Left ventricle myocardium inferior (tissue), 1 donor: ENCODE data around the gene BRAP. TPM values are rescaled to one million over a fixed set of nuclear protein-coding genes. Genes with fewer than 3 reads are reported as not detected.
"Not testable (repeated sequence)": the region's sequence is repeated elsewhere in the genome, so short reads cannot be mapped to it uniquely, and the experiment has no call there.

Experiments used
- DNase-seq: peaks from one replicate; pipeline ENCODE4 v3.0.0-alpha.2; 2020
- H3K27ac ChIP-seq: fragments of 200-600 bp; replicated peaks from 2 replicates; pipeline ENCODE4 v1.8.0; 2021
- H3K27me3 ChIP-seq: fragments of 200-600 bp; 2 replicates; pipeline ENCODE4 v1.8.0; 2021; ENCODE audit warnings: low read depth
- H3K36me3 ChIP-seq: fragments of 200-600 bp; 2 replicates; pipeline ENCODE4 v1.8.0; 2021
- H3K4me1 ChIP-seq: fragments of 200-600 bp; 2 replicates; pipeline ENCODE4 v1.8.0; 2021
- H3K4me3 ChIP-seq: fragments of 200-600 bp; 2 replicates; pipeline ENCODE4 v1.8.0; 2021; ENCODE audit warnings: mild to moderate bottlenecking, moderate library complexity
- H3K9me3 ChIP-seq: fragments of 200-600 bp; replicated peaks from 2 replicates; pipeline ENCODE4 v1.8.0; 2021
- CTCF ChIP-seq: fragments of 200-600 bp; IDR thresholded peaks from 2 replicates; pipeline ENCODE4 v1.8.0; 2021; ENCODE audit warnings: antibody characterized with exemption, mild to moderate bottlenecking, borderline replicate concordance
- intact Hi-C: fragments of 100-400 bp; cut with micrococcal nuclease; formaldehyde crosslinking; loops from one replicate; pipeline ENCODE4 v1.11.0; 2022
- total RNA-seq: library from RNA; stranded (reverse); fragmentation: NEBNext Ultra II Directional; extraction: Animal tissue kit (Norgen Biotek cat#: 25700); gene quantifications from one replicate; pipeline ENCODE4 v1.2.1, GENCODE V29; 2021
- donor health status: DM: no; HTN: yes; CAD: no; lungs with severe emphysema.

The BRAP gene
- total RNA-seq, 1 donor from 2014 or later, result 14.5 TPM

GRCh38 chr12:111686574-111687105, 884 bp upstream of the BRAP start:
- no peaks in the 10 kb centered on the region for H3K27me3 ChIP-seq
- intact Hi-C loops, result no loop called here
- no peak for TF ChIP-seq CTCF
- no peak for DNase-seq
- H3K27ac ChIP-seq, result peak overlapping the region; percentile 92
- no peaks in the 10 kb centered on the region for H3K9me3 ChIP-seq
- peaks cover 40% of the 10 kb centered on the region for H3K4me1 ChIP-seq
- peak overlapping the region; percentile 92 for H3K4me3 ChIP-seq
- H3K36me3 ChIP-seq, result peaks cover 18% of the 10 kb centered on the region

DNA sequence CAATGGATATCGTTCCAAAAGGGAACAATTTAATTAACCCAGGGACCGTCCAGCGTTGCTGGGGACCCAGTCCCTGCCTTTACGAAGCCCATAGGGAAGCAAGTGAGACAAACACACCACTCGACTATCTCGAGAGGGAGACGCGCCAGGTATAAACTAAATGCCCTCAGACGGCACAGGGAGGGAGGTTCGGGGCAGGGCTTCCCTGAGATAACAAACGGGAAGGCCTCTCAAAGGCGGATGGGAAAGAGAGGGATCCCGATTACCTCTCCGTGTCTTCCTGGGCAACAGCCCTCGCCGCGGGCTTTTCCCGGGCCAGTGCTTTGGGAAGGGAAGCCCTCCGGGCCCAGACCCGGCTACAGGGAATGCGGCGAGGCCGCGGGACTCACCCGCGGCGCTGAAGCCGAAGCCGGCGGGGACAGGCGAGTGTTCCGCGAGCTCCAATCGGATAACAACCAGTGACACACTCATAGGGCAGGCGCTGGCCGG, 390 bp downstream of the BRAP start:
- H3K27me3 ChIP-seq, result no peaks in the 10 kb centered on the region
- peaks cover 40% of the 10 kb centered on the region for H3K4me1 ChIP-seq
- no peak for TF ChIP-seq CTCF
- intact Hi-C loops, result no loop called here
- no peaks in the 10 kb centered on the region for H3K9me3 ChIP-seq
- peak overlapping the region; percentile 92 for H3K27ac ChIP-seq
- peak overlapping the region; percentile 92 for H3K4me3 ChIP-seq
- DNase-seq, result no peak
- peaks cover 30% of the 10 kb centered on the region for H3K36me3 ChIP-seq

GRCh38 chr12:111684485-111685198, 1.1 kb downstream of the BRAP start:
- H3K27me3 ChIP-seq, H3K27ac ChIP-seq, intact Hi-C loops, H3K9me3 ChIP-seq, DNase-seq: not testable (repeated sequence)
- Histone ChIP-seq H3K4me3 (peak overlapping the region; percentile 92), H3K4me1 (peaks cover 40% of the 10 kb centered on the region), H3K36me3 (peaks cover 38% of the 10 kb centered on the region)

GRCh38 chr12:111677186-111677585, 8.6 kb downstream of the BRAP start:
- DNase-seq, result no peak
- Histone ChIP-seq H3K4me3 (no peak overlapping the region), H3K9me3 (no peaks in the 10 kb centered on the region), H3K27ac (no peak overlapping the region), H3K4me1 (no peaks in the 10 kb centered on the region), H3K27me3 (no peaks in the 10 kb centered on the region), H3K36me3 (peaks cover 96% of the 10 kb centered on the region)
- intact Hi-C loops, result no loop called here
- no peak for TF ChIP-seq CTCF

DNA sequence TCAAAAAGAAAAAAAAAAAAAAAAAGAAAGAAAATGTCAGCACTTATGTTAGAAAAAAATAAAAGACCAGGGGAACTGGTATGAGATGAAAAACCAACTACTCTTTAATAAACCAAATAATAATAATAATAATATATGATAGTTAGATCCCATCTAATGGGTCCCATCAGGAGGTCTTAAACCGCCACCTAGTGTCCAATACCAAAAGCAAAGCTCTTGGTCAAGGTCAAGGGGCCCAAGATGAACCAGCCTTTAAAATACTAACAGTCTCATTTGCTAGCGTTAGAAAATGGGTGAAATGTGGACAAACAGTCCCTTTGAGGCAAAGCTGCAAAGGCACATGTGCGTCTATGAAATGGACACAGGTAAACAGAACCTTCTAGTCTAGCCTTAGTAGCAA, 12.3 kb downstream of the BRAP start:
- Histone ChIP-seq H3K9me3 (no peaks in the 10 kb centered on the region), H3K4me3 (no peak overlapping the region), H3K4me1 (no peaks in the 10 kb centered on the region), H3K36me3 (peaks cover 95% of the 10 kb centered on the region), H3K27me3 (no peaks in the 10 kb centered on the region), H3K27ac (no peak overlapping the region)
- DNase-seq, result no peak
- peak; percentile 52 for TF ChIP-seq CTCF
- intact Hi-C loops, result no loop called here

DNA sequence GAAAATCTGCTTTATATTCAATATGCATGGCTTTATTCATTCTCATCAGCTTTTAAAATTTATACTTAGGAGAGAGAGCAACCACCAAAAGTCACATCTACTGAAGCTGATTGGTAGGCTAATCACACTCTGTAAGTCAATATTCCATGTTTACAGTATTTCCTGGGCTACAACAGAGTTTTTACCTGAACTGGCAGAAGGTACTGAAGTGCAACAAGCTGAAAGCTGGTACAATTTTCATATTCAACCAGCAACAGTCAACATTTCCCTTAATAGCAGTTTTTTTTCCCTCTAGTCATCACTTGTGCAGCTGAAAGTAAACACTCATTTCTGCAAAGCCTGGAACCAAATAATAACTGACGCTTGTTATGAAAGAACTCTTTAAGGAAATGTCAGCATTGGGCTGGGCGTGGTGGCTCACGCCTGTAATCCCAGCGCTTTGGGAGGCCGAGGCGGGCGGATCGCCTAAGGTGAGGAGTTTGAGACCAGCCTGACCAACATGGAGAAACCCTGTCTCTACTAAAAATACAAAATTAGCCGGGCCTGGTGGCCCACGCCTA, 12.9 kb downstream of the BRAP start:
- no peak overlapping the region for H3K4me3 ChIP-seq
- intact Hi-C loops, result no loop called here
- no peak overlapping the region for H3K27ac ChIP-seq
- no peaks in the 10 kb centered on the region for H3K9me3 ChIP-seq
- no peaks in the 10 kb centered on the region for H3K27me3 ChIP-seq
- no peaks in the 10 kb centered on the region for H3K4me1 ChIP-seq
- no peak for TF ChIP-seq CTCF
- no peak for DNase-seq
- H3K36me3 ChIP-seq, result peaks cover 94% of the 10 kb centered on the region
